ENCODE data around the gene DNAJC24.

DNA sequence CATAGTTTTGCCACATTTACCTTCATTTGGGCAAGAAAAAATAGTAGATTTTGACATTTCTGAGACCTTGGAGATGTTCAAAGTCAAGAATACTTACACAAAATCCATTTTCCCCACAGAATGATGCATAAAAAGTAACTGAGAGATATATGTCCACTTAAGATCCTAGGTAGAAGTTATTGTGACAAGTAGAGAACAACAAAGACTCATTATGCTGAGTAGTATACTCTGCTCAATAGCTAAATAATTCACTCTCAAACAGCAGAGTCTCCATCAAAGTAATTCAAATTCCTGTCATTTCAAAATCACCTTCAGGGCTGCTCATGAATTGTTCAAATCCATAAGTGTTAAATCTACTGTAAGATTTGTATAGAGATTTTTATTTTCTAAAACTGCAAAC lies 104.4 kb downstream of the DNAJC24 start:
- no peak for TF ChIP-seq BHLHE40 (IDR thresholded peaks at IDR 0.05; ENCODE audit: borderline replicate concordance)
- TF ChIP-seq ELF4 (IDR thresholded peaks at IDR 0.05) = no peak
- TF ChIP-seq FOXM1 (IDR thresholded peaks at IDR 0.05; ENCODE audit: borderline replicate concordance) = no peak
- TF ChIP-seq SP1 (IDR thresholded peaks at IDR 0.05) = no peak
- TF ChIP-seq CTBP1 (IDR thresholded peaks at IDR 0.05; ENCODE audit: borderline replicate concordance) = no peak
